ENCODE results near the gene GTPBP3. TPM values are rescaled to one million over a fixed set of nuclear protein-coding genes. Genes with fewer than 3 reads are reported as not detected.

GTPBP3 gene
- total and polyA plus RNA-seq, 9 of the 15 experiments (the other 6 are each of a cell fraction or from before 2014, with no cell fraction given) = 4.9 to 124 (median 22.6) TPM

GRCh38 chr19:17334414-17335409, 2.6 kb upstream of the GTPBP3 start, which contains the start of gene ANO8 (continued):
- TF ChIP-seq SETDB1 (IDR thresholded peaks at IDR 0.05; ENCODE audit: low read length) (no peak), ELF4 (CRISPR knock-in tag; IDR thresholded peaks at IDR 0.05) (no peak), ZNF140 (CRISPR knock-in tag; IDR thresholded peaks at IDR 0.05) (no peak), VEZF1 (CRISPR knock-in tag; IDR thresholded peaks at IDR 0.05) (peak; percentile 61; the same call in 1 of the 2 replicates), KDM5B (IDR thresholded peaks at IDR 0.05; ENCODE audit: insufficient replicate concordance, low read depth, low read length) (peak; percentile 66), SRSF7 (optimal IDR thresholded peaks at IDR 0.05; ENCODE audit: low read depth, low read length) (no peak), HLTF (IDR thresholded peaks at IDR 0.05) (peak; percentile 77; the same call in 1 of the 2 replicates), ZNF277 (CRISPR knock-in tag; IDR thresholded peaks at IDR 0.05; ENCODE audit: borderline replicate concordance) (no peak), RBM34 (IDR thresholded peaks at IDR 0.05; ENCODE audit: borderline replicate concordance, insufficient read depth, low read length) (no peak), GTF3C2 (IDR thresholded peaks at IDR 0.05; ENCODE audit: borderline replicate concordance, extremely low read depth, insufficient read length) (no peak), SIN3A (IDR thresholded peaks at IDR 0.05; ENCODE audit: borderline replicate concordance in 2 of 2, control insufficient read depth in 1 of 2, low read depth in 2 of 2, low read length in 2 of 2) (peak; percentile 88 to 93), ZNF586 (CRISPR knock-in tag; conservative IDR thresholded peaks at IDR 0.05) (no peak), ESRRA (IDR thresholded peaks at IDR 0.05; ENCODE audit: borderline replicate concordance, low read depth) (peak; percentile 48; the same call in 1 of the 2 replicates), MTF1 (CRISPR knock-in tag; IDR thresholded peaks at IDR 0.05; ENCODE audit: borderline replicate concordance) (no peak), KDM2B (CRISPR knock-in tag; IDR thresholded peaks at IDR 0.05) (peak; percentile 94; the same call in 1 of the 2 replicates), ZNF589 (CRISPR knock-in tag; IDR thresholded peaks at IDR 0.05; ENCODE audit: low read depth) (no peak), THRA (IDR thresholded peaks at IDR 0.05) (no peak), RCOR1 (IDR thresholded peaks at IDR 0.05; ENCODE audit: borderline replicate concordance in 1 of 2, low read depth in 2 of 2, low read length in 2 of 2) (peak; percentile 82 to 96)
